ENCODE data around the gene SEMA3C. TPM values are rescaled to one million over a fixed set of nuclear protein-coding genes. Genes with fewer than 3 reads are reported as not detected.

SEMA3C gene
- total RNA-seq, 2 experiments from 2014 or later: not detected

DNA sequence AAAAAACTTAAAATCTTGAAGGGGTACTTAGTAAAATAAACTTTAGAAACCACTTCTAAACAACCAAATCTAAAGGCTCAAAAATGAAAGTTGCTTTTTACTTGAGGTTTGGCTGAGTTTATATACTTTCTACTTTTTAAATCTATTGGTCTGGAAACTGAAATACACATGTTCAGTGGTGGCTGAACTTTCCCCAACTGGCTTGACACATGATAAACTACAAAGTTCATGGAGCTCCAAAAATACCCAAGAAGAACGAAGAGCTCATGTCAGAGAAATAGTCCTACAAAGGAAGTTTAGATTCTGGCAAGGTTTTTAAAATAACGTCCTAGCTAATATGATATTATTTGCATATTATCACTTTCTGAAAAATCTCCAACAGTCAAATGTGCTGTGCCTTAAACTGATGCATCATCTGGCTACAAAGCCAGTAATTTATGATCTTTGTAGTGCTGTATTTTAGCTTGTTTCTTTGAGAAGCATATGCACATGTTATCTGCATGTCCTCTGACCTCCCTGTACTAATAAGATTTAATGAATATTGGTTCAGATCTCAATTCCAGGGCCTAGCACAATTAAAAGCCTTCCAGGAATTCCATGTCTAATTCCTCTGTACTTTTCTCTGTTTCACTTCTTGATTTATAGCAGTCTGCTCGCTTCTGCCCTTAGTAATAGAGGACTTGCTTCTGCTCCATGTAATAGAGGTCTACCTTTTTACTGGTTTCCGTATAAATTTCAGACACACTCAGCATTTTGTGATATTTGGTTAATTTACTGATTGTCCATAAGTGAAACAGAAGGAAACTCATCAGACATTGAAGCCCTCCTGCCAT lies 28.2 kb downstream of the SEMA3C start:
- intact Hi-C loops (cut with micrococcal nuclease): no loop called here
- POLR2A ChIA-PET: no interaction called here
- CTCF ChIA-PET: no interaction called here
- Mint-ChIP-seq H3K9me3 (no peaks in the 10 kb centered on the region), H3K36me3 (ENCODE audit: low read depth) (no peaks in the 10 kb centered on the region), H3K27me3 (no peaks in the 10 kb centered on the region), H3K4me3 (no peak overlapping the region), H3K27ac (no peak overlapping the region), H3K4me1 (ENCODE audit: low read depth) (no peaks in the 10 kb centered on the region)
- TF ChIP-seq, protein P1, sequence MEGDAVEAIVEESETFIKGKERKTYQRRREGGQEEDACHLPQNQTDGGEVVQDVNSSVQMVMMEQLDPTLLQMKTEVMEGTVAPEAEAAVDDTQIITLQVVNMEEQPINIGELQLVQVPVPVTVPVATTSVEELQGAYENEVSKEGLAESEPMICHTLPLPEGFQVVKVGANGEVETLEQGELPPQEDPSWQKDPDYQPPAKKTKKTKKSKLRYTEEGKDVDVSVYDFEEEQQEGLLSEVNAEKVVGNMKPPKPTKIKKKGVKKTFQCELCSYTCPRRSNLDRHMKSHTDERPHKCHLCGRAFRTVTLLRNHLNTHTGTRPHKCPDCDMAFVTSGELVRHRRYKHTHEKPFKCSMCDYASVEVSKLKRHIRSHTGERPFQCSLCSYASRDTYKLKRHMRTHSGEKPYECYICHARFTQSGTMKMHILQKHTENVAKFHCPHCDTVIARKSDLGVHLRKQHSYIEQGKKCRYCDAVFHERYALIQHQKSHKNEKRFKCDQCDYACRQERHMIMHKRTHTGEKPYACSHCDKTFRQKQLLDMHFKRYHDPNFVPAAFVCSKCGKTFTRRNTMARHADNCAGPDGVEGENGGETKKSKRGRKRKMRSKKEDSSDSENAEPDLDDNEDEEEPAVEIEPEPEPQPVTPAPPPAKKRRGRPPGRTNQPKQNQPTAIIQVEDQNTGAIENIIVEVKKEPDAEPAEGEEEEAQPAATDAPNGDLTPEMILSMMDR (IDR thresholded peaks at IDR 0.05): no peak
- DNase-seq (no peak), ATAC-seq (no peak)

DNA sequence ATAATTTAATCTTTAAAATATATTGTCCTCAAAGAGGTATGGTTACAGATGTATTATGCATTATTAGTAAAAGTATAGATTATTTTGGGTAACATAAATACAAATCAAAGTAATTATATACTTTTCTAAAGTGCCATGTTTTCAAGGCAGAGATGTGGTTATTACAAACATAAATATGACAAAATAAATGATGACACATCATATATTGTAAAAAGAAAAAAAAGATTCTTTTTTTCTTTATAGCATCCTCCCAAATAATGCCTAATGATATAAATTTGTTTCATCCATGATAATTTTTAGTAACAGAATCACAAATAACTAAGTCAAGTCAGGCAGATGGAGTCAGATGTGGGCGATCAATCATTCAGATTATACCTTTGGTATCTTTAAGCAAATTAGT lies 29.3 kb downstream of the SEMA3C start:
- TF ChIP-seq, protein P1 (IDR thresholded peaks at IDR 0.05): no peak
- Mint-ChIP-seq H3K27me3 (no peaks in the 10 kb centered on the region), H3K27ac (no peak overlapping the region), H3K9me3 (no peaks in the 10 kb centered on the region), H3K4me1 (ENCODE audit: low read depth) (no peaks in the 10 kb centered on the region), H3K36me3 (ENCODE audit: low read depth) (no peaks in the 10 kb centered on the region), H3K4me3 (no peak overlapping the region)
- ChIA-PET POLR2A (no interaction called here), CTCF (no interaction called here)
- intact Hi-C loops (cut with micrococcal nuclease): no loop called here
- no peak for DNase-seq
- ATAC-seq: no peak

DNA sequence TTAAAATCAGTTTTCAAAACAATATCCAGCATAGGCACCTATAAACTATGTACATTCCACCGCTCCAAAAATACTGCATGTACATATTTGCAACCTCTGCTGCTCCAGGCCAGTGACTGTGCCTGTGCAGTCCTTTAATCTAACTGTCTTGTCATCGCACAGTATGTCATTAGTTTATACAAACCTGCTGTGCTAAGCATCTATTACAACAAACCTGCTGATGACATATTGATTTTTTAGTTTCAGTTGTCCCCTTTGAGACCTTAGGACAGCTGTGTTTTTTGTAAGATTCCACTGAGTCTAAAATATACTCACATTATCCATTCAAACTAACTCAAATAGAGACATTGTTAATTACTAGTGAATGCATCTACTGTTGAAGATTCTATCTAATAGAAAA lies 33.1 kb downstream of the SEMA3C start:
- peaks cover 3% of the 10 kb centered on the region for H3K4me1 Mint-ChIP-seq (ENCODE audit: low read depth)
- ChIA-PET POLR2A (no interaction called here), CTCF (interaction anchor here (1.1 kb wide), 1 partner anchor 251 kb away, joined by 3 read pairs; no protein-coding TSS in a partner anchor)
- H3K9me3 Mint-ChIP-seq: no peaks in the 10 kb centered on the region
- no peaks in the 10 kb centered on the region for H3K36me3 Mint-ChIP-seq (ENCODE audit: low read depth)
- no peaks in the 10 kb centered on the region for H3K27me3 Mint-ChIP-seq
- intact Hi-C loops (cut with micrococcal nuclease): no loop called here
- H3K4me3 Mint-ChIP-seq: no peak overlapping the region
- ATAC-seq: no peak
- no peak overlapping the region for H3K27ac Mint-ChIP-seq
- DNase-seq: no peak
- TF ChIP-seq, protein P1 (IDR thresholded peaks at IDR 0.05): no peak

DNA sequence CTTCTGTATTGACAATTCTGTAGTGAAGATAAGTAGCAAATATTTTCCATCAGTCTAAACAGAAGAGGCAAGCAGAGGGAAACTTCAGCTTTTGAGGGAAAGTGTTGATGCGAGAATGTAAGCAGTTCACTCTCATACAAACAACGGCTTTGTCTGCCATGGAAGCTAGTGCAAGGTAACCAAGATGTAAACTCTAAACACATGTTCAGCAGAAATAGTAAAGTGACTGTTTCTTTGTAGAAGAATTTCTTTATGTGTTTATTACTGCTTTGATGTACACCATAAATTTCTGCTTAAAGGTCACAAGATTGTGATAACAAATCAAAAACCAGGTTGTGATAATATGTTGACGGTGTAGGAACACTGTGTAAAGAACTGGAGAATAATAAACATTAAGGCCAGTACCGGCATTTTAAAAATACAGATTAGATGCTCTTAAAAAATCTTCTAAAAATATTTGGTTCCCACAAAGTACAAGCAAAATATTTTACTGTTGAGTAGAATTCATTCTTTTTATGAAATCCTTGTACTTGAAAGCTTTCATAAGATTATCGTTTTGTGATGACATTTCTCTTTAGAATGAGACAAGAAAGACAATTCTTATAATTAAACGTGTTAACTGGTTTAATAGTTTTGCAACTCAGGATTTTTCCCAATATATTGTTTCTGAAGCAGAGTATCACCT lies 34.2 kb downstream of the SEMA3C start:
- no peaks in the 10 kb centered on the region for H3K27me3 Mint-ChIP-seq
- H3K27ac Mint-ChIP-seq: no peak overlapping the region
- no peaks in the 10 kb centered on the region for H3K9me3 Mint-ChIP-seq
- no peak overlapping the region for H3K4me3 Mint-ChIP-seq
- intact Hi-C loops (cut with micrococcal nuclease): no loop called here
- peaks cover 3% of the 10 kb centered on the region for H3K4me1 Mint-ChIP-seq (ENCODE audit: low read depth)
- POLR2A ChIA-PET: no interaction called here
- CTCF ChIA-PET: interaction anchor here (1.1 kb wide), 1 partner anchor 253 kb away, joined by 3 read pairs; no protein-coding TSS in a partner anchor
- no peaks in the 10 kb centered on the region for H3K36me3 Mint-ChIP-seq (ENCODE audit: low read depth)
- TF ChIP-seq, protein P1 (IDR thresholded peaks at IDR 0.05): no peak
- no peak for ATAC-seq
- no peak for DNase-seq
